ENCODE data around the gene PGM5.

Gene PGM5

GRCh38 chr9:68458918-68459317, 102.5 kb downstream of the PGM5 start:
- H3K9me3 ChIP-seq (ENCODE audit: control insufficient read depth, low read length): no peaks in the 10 kb centered on the region
- H3K4me3 ChIP-seq (ENCODE audit: insufficient read depth, low read depth, low read length, poor library complexity, severe bottlenecking): no peak overlapping the region
- H3K27ac ChIP-seq (ENCODE audit: insufficient read depth, low read length, poor library complexity, severe bottlenecking): no peak overlapping the region
- H3K27me3 ChIP-seq (replicated peaks; ENCODE audit: control insufficient read depth, insufficient read depth, low read length, poor library complexity, severe bottlenecking): no peaks in the 10 kb centered on the region
- no peak for DNase-seq
- H3K36me3 ChIP-seq (ENCODE audit: control insufficient read depth, insufficient read depth, low read length): no peaks in the 10 kb centered on the region
- no peaks in the 10 kb centered on the region for H3K4me1 ChIP-seq (ENCODE audit: control insufficient read depth, insufficient read depth, low read length, poor library complexity, severe bottlenecking)

- no peaks in the 10 kb centered on the region for H3K4me1 ChIP-seq (ENCODE audit: control insufficient read depth, insufficient read depth, low read length, poor library complexity, severe bottlenecking)
- DNase-seq: no peak
- H3K27me3 ChIP-seq (replicated peaks; ENCODE audit: control insufficient read depth, insufficient read depth, low read length, poor library complexity, severe bottlenecking): no peaks in the 10 kb centered on the region
Measured at GRCh38 chr9:68462105-68462775, 105.8 kb downstream of the PGM5 start.

GRCh38 chr9:68470067-68470466, 113.7 kb downstream of the PGM5 start:
- no peaks in the 10 kb centered on the region for H3K36me3 ChIP-seq (ENCODE audit: control insufficient read depth, insufficient read depth, low read length)
- no peak for DNase-seq
- H3K27me3 ChIP-seq (replicated peaks; ENCODE audit: control insufficient read depth, insufficient read depth, low read length, poor library complexity, severe bottlenecking): no peaks in the 10 kb centered on the region
- no peak overlapping the region for H3K27ac ChIP-seq (ENCODE audit: insufficient read depth, low read length, poor library complexity, severe bottlenecking)
- H3K4me3 ChIP-seq (ENCODE audit: insufficient read depth, low read depth, low read length, poor library complexity, severe bottlenecking): no peak overlapping the region
- no peaks in the 10 kb centered on the region for H3K4me1 ChIP-seq (ENCODE audit: control insufficient read depth, insufficient read depth, low read length, poor library complexity, severe bottlenecking)
- no peaks in the 10 kb centered on the region for H3K9me3 ChIP-seq (ENCODE audit: control insufficient read depth, low read length)

More at GRCh38 chr9:68462105-68462775, 105.8 kb downstream of the PGM5 start:
- H3K9me3 ChIP-seq (ENCODE audit: control insufficient read depth, low read length): no peaks in the 10 kb centered on the region
- no peak overlapping the region for H3K27ac ChIP-seq (ENCODE audit: insufficient read depth, low read length, poor library complexity, severe bottlenecking)
- no peaks in the 10 kb centered on the region for H3K36me3 ChIP-seq (ENCODE audit: control insufficient read depth, insufficient read depth, low read length)
- H3K4me3 ChIP-seq (ENCODE audit: insufficient read depth, low read depth, low read length, poor library complexity, severe bottlenecking): no peak overlapping the region

GRCh38 chr9:68470634-68471033, 114.2 kb downstream of the PGM5 start:
- H3K36me3 ChIP-seq (ENCODE audit: control insufficient read depth, insufficient read depth, low read length): no peaks in the 10 kb centered on the region
- H3K4me3 ChIP-seq (ENCODE audit: insufficient read depth, low read depth, low read length, poor library complexity, severe bottlenecking): no peak overlapping the region
- no peaks in the 10 kb centered on the region for H3K27me3 ChIP-seq (replicated peaks; ENCODE audit: control insufficient read depth, insufficient read depth, low read length, poor library complexity, severe bottlenecking)
- no peak overlapping the region for H3K27ac ChIP-seq (ENCODE audit: insufficient read depth, low read length, poor library complexity, severe bottlenecking)
- DNase-seq: no peak
- no peaks in the 10 kb centered on the region for H3K9me3 ChIP-seq (ENCODE audit: control insufficient read depth, low read length)
- no peaks in the 10 kb centered on the region for H3K4me1 ChIP-seq (ENCODE audit: control insufficient read depth, insufficient read depth, low read length, poor library complexity, severe bottlenecking)

- no peak for DNase-seq
- H3K36me3 ChIP-seq (ENCODE audit: control insufficient read depth, insufficient read depth, low read length): no peaks in the 10 kb centered on the region
- H3K4me1 ChIP-seq (ENCODE audit: control insufficient read depth, insufficient read depth, low read length, poor library complexity, severe bottlenecking): no peaks in the 10 kb centered on the region
- H3K27me3 ChIP-seq (replicated peaks; ENCODE audit: control insufficient read depth, insufficient read depth, low read length, poor library complexity, severe bottlenecking): no peaks in the 10 kb centered on the region
- no peak overlapping the region for H3K27ac ChIP-seq (ENCODE audit: insufficient read depth, low read length, poor library complexity, severe bottlenecking)
- H3K4me3 ChIP-seq (ENCODE audit: insufficient read depth, low read depth, low read length, poor library complexity, severe bottlenecking): no peak overlapping the region
- no peaks in the 10 kb centered on the region for H3K9me3 ChIP-seq (ENCODE audit: control insufficient read depth, low read length)
Measured at GRCh38 chr9:68472119-68472518, 115.7 kb downstream of the PGM5 start.

GRCh38 chr9:68473790-68474189, 117.4 kb downstream of the PGM5 start:
- Histone ChIP-seq H3K4me3 (ENCODE audit: insufficient read depth, low read depth, low read length, poor library complexity, severe bottlenecking) (no peak overlapping the region), H3K9me3 (ENCODE audit: control insufficient read depth, low read length) (no peaks in the 10 kb centered on the region), H3K36me3 (ENCODE audit: control insufficient read depth, insufficient read depth, low read length) (no peaks in the 10 kb centered on the region), H3K27me3 (replicated peaks; ENCODE audit: control insufficient read depth, insufficient read depth, low read length, poor library complexity, severe bottlenecking) (peaks cover 2% of the 10 kb centered on the region), H3K4me1 (ENCODE audit: control insufficient read depth, insufficient read depth, low read length, poor library complexity, severe bottlenecking) (no peaks in the 10 kb centered on the region), H3K27ac (ENCODE audit: insufficient read depth, low read length, poor library complexity, severe bottlenecking) (no peak overlapping the region)
- no peak for DNase-seq

- Histone ChIP-seq H3K27me3 (replicated peaks; ENCODE audit: control insufficient read depth, insufficient read depth, low read length, poor library complexity, severe bottlenecking) (peaks cover 2% of the 10 kb centered on the region), H3K9me3 (ENCODE audit: control insufficient read depth, low read length) (no peaks in the 10 kb centered on the region), H3K27ac (ENCODE audit: insufficient read depth, low read length, poor library complexity, severe bottlenecking) (no peak overlapping the region), H3K4me1 (ENCODE audit: control insufficient read depth, insufficient read depth, low read length, poor library complexity, severe bottlenecking) (no peaks in the 10 kb centered on the region), H3K4me3 (ENCODE audit: insufficient read depth, low read depth, low read length, poor library complexity, severe bottlenecking) (no peak overlapping the region), H3K36me3 (ENCODE audit: control insufficient read depth, insufficient read depth, low read length) (no peaks in the 10 kb centered on the region)
- no peak for DNase-seq
Measured at GRCh38 chr9:68476422-68476821, 120.0 kb downstream of the PGM5 start.

GRCh38 chr9:68476847-68477246, 120.4 kb downstream of the PGM5 start:
- H3K4me1 ChIP-seq (ENCODE audit: control insufficient read depth, insufficient read depth, low read length, poor library complexity, severe bottlenecking): no peaks in the 10 kb centered on the region
- no peaks in the 10 kb centered on the region for H3K9me3 ChIP-seq (ENCODE audit: control insufficient read depth, low read length)
- H3K36me3 ChIP-seq (ENCODE audit: control insufficient read depth, insufficient read depth, low read length): no peaks in the 10 kb centered on the region
- H3K27me3 ChIP-seq (replicated peaks; ENCODE audit: control insufficient read depth, insufficient read depth, low read length, poor library complexity, severe bottlenecking): peaks cover 2% of the 10 kb centered on the region
- H3K4me3 ChIP-seq (ENCODE audit: insufficient read depth, low read depth, low read length, poor library complexity, severe bottlenecking): no peak overlapping the region
- H3K27ac ChIP-seq (ENCODE audit: insufficient read depth, low read length, poor library complexity, severe bottlenecking): no peak overlapping the region
- DNase-seq: no peak

GRCh38 chr9:68480807-68481206, 124.4 kb downstream of the PGM5 start:
- Histone ChIP-seq H3K27ac (ENCODE audit: insufficient read depth, low read length, poor library complexity, severe bottlenecking) (no peak overlapping the region), H3K27me3 (replicated peaks; ENCODE audit: control insufficient read depth, insufficient read depth, low read length, poor library complexity, severe bottlenecking) (peaks cover 2% of the 10 kb centered on the region)
- DNase-seq: no peak

GRCh38 chr9:68482548-68482947, 126.1 kb downstream of the PGM5 start:
- Histone ChIP-seq H3K4me3 (ENCODE audit: insufficient read depth, low read depth, low read length, poor library complexity, severe bottlenecking) (no peak overlapping the region), H3K27me3 (replicated peaks; ENCODE audit: control insufficient read depth, insufficient read depth, low read length, poor library complexity, severe bottlenecking) (peaks cover 2% of the 10 kb centered on the region), H3K27ac (ENCODE audit: insufficient read depth, low read length, poor library complexity, severe bottlenecking) (no peak overlapping the region), H3K36me3 (ENCODE audit: control insufficient read depth, insufficient read depth, low read length) (no peaks in the 10 kb centered on the region), H3K9me3 (ENCODE audit: control insufficient read depth, low read length) (no peaks in the 10 kb centered on the region), H3K4me1 (ENCODE audit: control insufficient read depth, insufficient read depth, low read length, poor library complexity, severe bottlenecking) (no peaks in the 10 kb centered on the region)
- DNase-seq: no peak

More at GRCh38 chr9:68480807-68481206, 124.4 kb downstream of the PGM5 start:
- Histone ChIP-seq H3K36me3 (ENCODE audit: control insufficient read depth, insufficient read depth, low read length) (no peaks in the 10 kb centered on the region), H3K9me3 (ENCODE audit: control insufficient read depth, low read length) (no peaks in the 10 kb centered on the region), H3K4me1 (ENCODE audit: control insufficient read depth, insufficient read depth, low read length, poor library complexity, severe bottlenecking) (no peaks in the 10 kb centered on the region), H3K4me3 (ENCODE audit: insufficient read depth, low read depth, low read length, poor library complexity, severe bottlenecking) (no peak overlapping the region)
